GM12878 (cell line): ENCODE measurements around the gene DEGS2. TPM values are rescaled to one million over a fixed set of nuclear protein-coding genes. Genes with fewer than 3 reads are reported as not detected.

ENCODE experiments used
- ATAC-seq: fragments of 200-7000 bp; cut with Tn5 transposase; 3 replicates; pipeline ENCODE4 v1.9.1; 2020; ENCODE audit warnings: mild to moderate bottlenecking, moderate library complexity
- BruUV-seq: library from RNA; stranded (reverse); fragments of 400-500 nt; replicated peaks from 2 replicates; lab custom pipeline; 2021; lab: Mats Ljungman, UMichigan
- CTCF ChIA-PET: fragments of 300-600 bp; sonication (Branson Sonifier 250); formaldehyde crosslinking; extraction: SDS; loops from one replicate; lab custom pipeline; 2021; ENCODE audit warnings: inconsistent platforms; lab: Yijun Ruan, JAX
- POLR2A ChIA-PET: fragments of 350-600 bp; formaldehyde crosslinking; extraction: SDS; loops from one replicate; lab custom pipeline; 2021; ENCODE audit warnings: inconsistent platforms; lab: Charles Lee
- RAD21 ChIA-PET: fragments of 300-600 bp; sonication (Branson Sonifier 250); formaldehyde crosslinking; loops from one replicate; lab custom pipeline; 2023; ENCODE audit warnings: antibody characterized with exemption; ENCODE audit not compliant: unreplicated experiment; lab: Charles Lee
- SMC1A ChIA-PET: fragments of 300-600 bp; sonication (Branson Sonifier 250); formaldehyde crosslinking; loops from one replicate; lab custom pipeline; 2023; ENCODE audit not compliant: unreplicated experiment, uncharacterized antibody; lab: Charles Lee
- DNase-seq: peaks from one replicate; pipeline ENCODE4 v3.0.0-alpha.2; 2011; ENCODE audit warnings: low read depth, low spot score
- FAIRE-seq: peaks from 3 replicates; lab custom pipeline; 2011; peaks lifted over from hg19 to GRCh38; lab: Jason Lieb, UNC
- H2AFZ ChIP-seq: 2 replicates; pipeline ENCODE4 v1.6.0; 2011; ENCODE audit warnings: low read depth, low read length, control low read depth; ENCODE audit not compliant: control insufficient read depth
- H3K27ac ChIP-seq: 2 replicates; pipeline ENCODE4 v1.5.1; 2011; ENCODE audit warnings: control low read depth; ENCODE audit not compliant: control insufficient read depth, insufficient read depth
- H3K27me3 ChIP-seq, 2 experiments: replicated peaks in 1 of 2; 2 replicates each; pipeline versions ENCODE4 v1.6.0 to v1.6.1; 2011; ENCODE audit warnings: low read length in 1 of 2; ENCODE audit not compliant: control insufficient read depth in 2 of 2, insufficient read depth in 2 of 2
- H3K36me3 ChIP-seq, 2 experiments: 2 replicates each; pipeline ENCODE4 v1.5.1; 2011; ENCODE audit warnings: low read length in 1 of 2; ENCODE audit not compliant: control insufficient read depth in 2 of 2, insufficient read depth in 2 of 2
- H3K4me1 ChIP-seq: 2 replicates; pipeline ENCODE4 v1.6.1; 2011; ENCODE audit warnings: mild to moderate bottlenecking, low read length, moderate library complexity, mixed read lengths; ENCODE audit not compliant: control insufficient read depth, insufficient read depth
- H3K4me2 ChIP-seq: 2 replicates; pipeline ENCODE4 v1.6.0; 2011; ENCODE audit warnings: control low read depth; ENCODE audit not compliant: control insufficient read depth, insufficient read depth
- H3K4me3 ChIP-seq: fragments of 200-600 bp; sonication (generic); 2 replicates; pipeline ENCODE4 v1.5.1; 2016
- H3K79me2 ChIP-seq: 2 replicates; pipeline ENCODE4 v1.6.0; 2011; ENCODE audit warnings: low read length; ENCODE audit not compliant: control insufficient read depth, insufficient read depth
- H3K9ac ChIP-seq: 2 replicates; pipeline ENCODE4 v1.8.0; 2011; ENCODE audit warnings: low read length, control low read depth, mixed read lengths; ENCODE audit not compliant: control insufficient read depth, insufficient read depth
- H3K9me3 ChIP-seq: replicated peaks from 3 replicates; pipeline ENCODE4 v1.5.1; 2011; ENCODE audit warnings: mild to moderate bottlenecking, low read length; ENCODE audit not compliant: control insufficient read depth, insufficient read depth
- H4K20me1 ChIP-seq: 2 replicates; pipeline ENCODE4 v1.6.0; 2011; ENCODE audit not compliant: control insufficient read depth, insufficient read depth
- BCL3 ChIP-seq: IDR thresholded peaks from 2 replicates; pipeline ENCODE4 v1.6.1; 2011; ENCODE audit warnings: borderline replicate concordance, low read depth, mild to moderate bottlenecking, moderate library complexity, low read length; ENCODE audit not compliant: insufficient read depth, poor library complexity, severe bottlenecking
- CEBPB ChIP-seq, 2 experiments: fragments of 150-350 bp in 1 of 2; IDR thresholded peaks; 2 replicates each; pipeline ENCODE4 v1.6.1; 2012 to 2014; ENCODE audit warnings: low read depth in 2 of 2, low read length in 2 of 2, borderline replicate concordance in 1 of 2, inconsistent platforms in 1 of 2
- HDAC6 ChIP-seq: fragments of 200-600 bp; sonication (generic); IDR thresholded peaks from one replicate; pipeline ENCODE4 v1.8.0; 2017; ENCODE audit warnings: antibody characterized with exemption; ENCODE audit not compliant: unreplicated experiment
- HDGF ChIP-seq: fragments of 450-650 bp; IDR thresholded peaks from 2 replicates; pipeline ENCODE4 v1.6.1; 2016; ENCODE audit warnings: antibody characterized with exemption
- IKZF1 ChIP-seq: fragments of 450-650 bp; conservative IDR thresholded peaks from 2 replicates; pipeline ENCODE4 v1.6.1; 2017; ENCODE audit warnings: antibody characterized with exemption, mild to moderate bottlenecking
- KDM1A ChIP-seq: fragments of 200-600 bp; sonication (generic); IDR thresholded peaks from 2 replicates; pipeline ENCODE4 v1.6.1; 2016; ENCODE audit warnings: borderline replicate concordance
- MTA2 ChIP-seq: fragments of 450-650 bp; IDR thresholded peaks from 2 replicates; pipeline ENCODE4 v1.6.1; 2016; ENCODE audit warnings: low read depth, mild to moderate bottlenecking, moderate library complexity
- NFYA ChIP-seq: IDR thresholded peaks from 2 replicates; pipeline ENCODE4 v1.6.1; 2011; ENCODE audit warnings: low read depth, mild to moderate bottlenecking, low read length, improper control_type of control experiment, borderline replicate concordance
- RCOR1 ChIP-seq: conservative IDR thresholded peaks from 2 replicates; pipeline ENCODE4 v1.6.1; 2012; ENCODE audit warnings: low read depth, low read length, improper control_type of control experiment
- TCF3 ChIP-seq: IDR thresholded peaks from 2 replicates; pipeline ENCODE4 v1.6.1; 2012; ENCODE audit warnings: low read depth, mild to moderate bottlenecking, low read length, borderline replicate concordance; ENCODE audit not compliant: insufficient read depth
- WGBS: methylation state at CpG from one replicate; pipeline ENCODE4 v1.1.6; 2016; ENCODE audit warnings: low lambda C conversion rate; ENCODE audit not compliant: insufficient replicate concordance, insufficient coverage; ENCODE audit errors: missing lambda C conversion rate; 5-methylcytosine and 5-hydroxymethylcytosine counted together
- in situ Hi-C: fragments of 300-500 bp; cut with MboI; formaldehyde crosslinking; loops from 9 replicates; pipeline ENCODE4 v1.14.3; 2018; ENCODE audit warnings: mixed read lengths
- intact Hi-C: fragments of 100-400 bp; cut with micrococcal nuclease; formaldehyde crosslinking; loops from one replicate; pipeline ENCODE4 v1.14.2; 2022; ENCODE audit not compliant: unreplicated experiment
- polyA plus RNA-seq, 11 experiments: library from polyadenylated mRNA; depleted of rRNA in 4 of 11; unstranded in 6 of 11; stranded (reverse) in 5 of 11; fragments of >200 nt; fragmentation: Nextera tagmentation in 4 of 11; fragmentation: Illumina TruSeq in 1 of 11; extraction: Ambion mirVana in 4 of 11; extraction: Trizol in 1 of 11; gene quantifications; 1 replicate in 1 of 11; 2 replicates in 10 of 11; pipeline versions ENCODE4 v1.2.1 to v1.2.3, GENCODE V29; 2011 to 2016; ENCODE audit warnings: inconsistent platforms in 2 of 11, missing spikeins in 2 of 11, low read depth in 1 of 11
- total RNA-seq, 4 experiments: library from RNA; depleted of rRNA in 3 of 4; stranded (reverse); fragments of >200 nt in 3 of 4; fragmentation: Illumina TruSeq in 1 of 4; extraction: Trizol in 1 of 4; gene quantifications; 2 replicates each; pipeline versions ENCODE4 v1.2.1 to v1.2.3, GENCODE V29; 2013 to 2021

Gene DEGS2
- total and polyA plus RNA-seq, 10 of the 15 experiments (the other 5 are each of a cell fraction or from before 2014, with no cell fraction given) = 0.01 to 2.5 (median 0.45) TPM; not detected in 1

GRCh38 chr14:100148837-100149731 is 10.4 kb downstream of the DEGS2 start:
- Histone ChIP-seq H3K4me3 (no peak overlapping the region), H3K9me3 (no peaks in the 10 kb centered on the region), H3K9ac (no peak overlapping the region), H2AFZ (no peak overlapping the region), H3K27me3 (no peaks in the 10 kb centered on the region), H4K20me1 (no peaks in the 10 kb centered on the region), H3K79me2 (no peaks in the 10 kb centered on the region), H3K4me1 (no peaks in the 10 kb centered on the region), H3K4me2 (no peak overlapping the region), H3K36me3 (peaks cover 0 to 2% of the 10 kb centered on the region in 2 experiments; a peak in 2 of 4 replicates), H3K27ac (no peak overlapping the region)
- intact Hi-C loops (no loop called here), in situ Hi-C loops (no loop called here)
- ChIA-PET RAD21 (no interaction called here), POLR2A (no interaction called here), SMC1A (no interaction called here), CTCF (no interaction called here)
- 89% methylated on average over 50 of the region's 58 CpGs for WGBS
- DNase-seq (no peak), ATAC-seq (no peak), FAIRE-seq (no peak)
- BruUV-seq = no TSS peak
- peak; percentile 15 for TF ChIP-seq BCL3
- TF ChIP-seq TCF3 = peak; percentile 49; the same call in 1 of the 2 replicates
- no peak for TF ChIP-seq CEBPB (IDR thresholded peaks at IDR 0.05; ENCODE audit: borderline replicate concordance in 1 of 2, low read depth in 2 of 2, low read length in 2 of 2)
- TF ChIP-seq HDAC6 = no peak
- no peak for TF ChIP-seq NFYA
- TF ChIP-seq HDGF = no peak
- TF ChIP-seq MTA2 = no peak
- no peak for TF ChIP-seq KDM1A
- TF ChIP-seq RCOR1 = no peak
- no peak for TF ChIP-seq IKZF1
